ENCODE measurements around the gene AAGAB.

AAGAB gene

DNA sequence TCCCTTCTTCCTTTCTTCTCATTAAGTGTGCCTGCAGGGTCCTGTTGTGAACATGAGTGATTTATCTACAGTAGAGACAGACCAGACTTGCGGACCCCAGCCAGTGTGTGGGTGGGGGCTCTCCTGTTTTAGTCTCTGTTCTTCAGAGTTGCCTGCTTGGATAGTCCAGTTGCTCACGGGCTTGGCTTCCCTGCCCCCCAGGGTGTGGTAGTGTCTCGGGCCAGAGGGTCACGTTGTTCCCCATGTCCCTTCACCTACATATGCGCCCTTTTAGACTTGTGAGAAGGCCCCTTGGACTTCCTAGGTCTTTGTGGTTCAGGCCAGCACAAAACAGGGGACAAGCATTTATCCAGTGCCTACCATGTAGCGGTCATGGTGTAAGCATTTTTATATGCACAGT is 85.8 kb downstream of the AAGAB start:
- Histone ChIP-seq H3K79me2 (ENCODE audit: low read length) (no peaks in the 10 kb centered on the region), H4K20me1 (ENCODE audit: insufficient read depth, low read length) (no peaks in the 10 kb centered on the region), H3K9ac (ENCODE audit: low read length) (no peak overlapping the region), H3K36me3 (replicated peaks; ENCODE audit: insufficient read depth, low read length) (no peaks in the 10 kb centered on the region), H3K27me3 (replicated peaks; ENCODE audit: insufficient read depth, low read length) (no peaks in the 10 kb centered on the region), H2AFZ (ENCODE audit: low read length) (no peak overlapping the region), H3K4me1 (ENCODE audit: low read length) (no peaks in the 10 kb centered on the region), H3K4me3 (ENCODE audit: low read length) (no peak overlapping the region), H3K9me2 (replicated peaks; ENCODE audit: insufficient read depth, low read length) (no peaks in the 10 kb centered on the region), H3F3A (ENCODE audit: insufficient read depth, low read length) (no peaks in the 10 kb centered on the region), H3K27ac (ENCODE audit: low read length) (no peak overlapping the region), H3K4me2 (ENCODE audit: low read depth, low read length) (no peak overlapping the region), H3K9me3 (replicated peaks; ENCODE audit: insufficient read depth, low read length) (no peaks in the 10 kb centered on the region)
- no peak for TF ChIP-seq EZH2 (optimal IDR thresholded peaks at IDR 0.05; ENCODE audit: low read depth, low read length)
- TF ChIP-seq, protein P1, sequence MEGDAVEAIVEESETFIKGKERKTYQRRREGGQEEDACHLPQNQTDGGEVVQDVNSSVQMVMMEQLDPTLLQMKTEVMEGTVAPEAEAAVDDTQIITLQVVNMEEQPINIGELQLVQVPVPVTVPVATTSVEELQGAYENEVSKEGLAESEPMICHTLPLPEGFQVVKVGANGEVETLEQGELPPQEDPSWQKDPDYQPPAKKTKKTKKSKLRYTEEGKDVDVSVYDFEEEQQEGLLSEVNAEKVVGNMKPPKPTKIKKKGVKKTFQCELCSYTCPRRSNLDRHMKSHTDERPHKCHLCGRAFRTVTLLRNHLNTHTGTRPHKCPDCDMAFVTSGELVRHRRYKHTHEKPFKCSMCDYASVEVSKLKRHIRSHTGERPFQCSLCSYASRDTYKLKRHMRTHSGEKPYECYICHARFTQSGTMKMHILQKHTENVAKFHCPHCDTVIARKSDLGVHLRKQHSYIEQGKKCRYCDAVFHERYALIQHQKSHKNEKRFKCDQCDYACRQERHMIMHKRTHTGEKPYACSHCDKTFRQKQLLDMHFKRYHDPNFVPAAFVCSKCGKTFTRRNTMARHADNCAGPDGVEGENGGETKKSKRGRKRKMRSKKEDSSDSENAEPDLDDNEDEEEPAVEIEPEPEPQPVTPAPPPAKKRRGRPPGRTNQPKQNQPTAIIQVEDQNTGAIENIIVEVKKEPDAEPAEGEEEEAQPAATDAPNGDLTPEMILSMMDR (IDR thresholded peaks at IDR 0.05; ENCODE audit: low read length), result no peak
- no peak for TF ChIP-seq EZH2phosphoT487 (IDR thresholded peaks at IDR 0.05; ENCODE audit: low read length)
- DNase-seq, result no peak

DNA sequence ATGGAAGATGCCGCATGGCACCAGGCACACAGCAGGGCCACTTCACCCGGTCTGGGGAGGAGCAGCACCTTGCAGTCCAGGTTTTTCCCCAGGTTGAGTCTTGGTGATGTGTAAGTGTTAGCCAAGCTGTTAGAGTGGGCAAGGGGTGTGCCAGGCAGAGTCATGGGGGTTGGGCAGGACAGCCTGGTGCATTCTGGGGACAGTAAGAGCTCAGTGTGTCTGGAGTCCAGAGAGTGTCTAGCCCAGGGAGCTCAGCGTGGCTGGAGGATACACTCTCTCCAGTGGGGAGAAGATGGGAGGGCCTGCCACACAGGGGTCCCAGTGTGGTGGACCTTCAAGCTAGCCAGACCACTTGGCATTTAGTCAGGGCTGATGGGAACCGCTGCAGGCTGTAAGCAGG is 87.4 kb downstream of the AAGAB start:
- Histone ChIP-seq H3K79me2 (ENCODE audit: low read length) (no peaks in the 10 kb centered on the region), H3K27ac (ENCODE audit: low read length) (no peak overlapping the region), H3K36me3 (replicated peaks; ENCODE audit: insufficient read depth, low read length) (no peaks in the 10 kb centered on the region)

DNA sequence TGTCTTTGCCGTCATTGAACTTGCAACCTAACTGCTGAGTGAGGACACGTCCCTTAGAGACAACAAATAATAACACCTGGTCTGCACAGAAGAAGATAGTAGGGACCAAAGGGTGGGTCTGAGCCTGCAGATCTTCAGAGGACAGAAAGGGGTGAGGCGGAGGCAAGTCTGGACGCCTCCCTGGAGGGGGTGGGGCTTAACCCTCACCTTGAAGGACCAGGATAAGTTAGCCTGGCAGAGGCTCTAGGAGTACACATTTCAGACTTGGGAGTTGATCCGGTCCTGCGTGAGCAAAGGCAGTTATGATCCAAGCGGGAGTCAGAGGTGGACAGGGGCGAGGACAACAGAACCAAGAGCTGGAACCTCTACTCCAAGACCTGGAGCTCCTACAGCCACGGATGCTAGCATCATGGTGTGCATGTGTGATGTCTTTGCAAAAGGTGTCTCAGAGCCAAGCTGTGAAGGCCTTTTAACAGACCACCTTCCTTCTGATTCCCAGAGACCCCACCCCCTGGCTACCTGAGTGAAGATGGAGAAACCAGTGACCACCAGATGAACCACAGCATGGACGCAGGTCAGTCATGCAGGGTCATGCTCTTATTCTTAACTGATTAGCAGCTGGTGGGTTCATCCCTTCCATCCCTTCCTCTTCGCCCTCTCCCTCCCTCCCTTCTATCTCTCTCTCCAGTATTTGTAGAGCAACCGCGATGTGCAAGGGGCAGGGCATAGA is 88.0 kb downstream of the AAGAB start:
- Histone ChIP-seq H3K4me1 (ENCODE audit: low read length) (no peaks in the 10 kb centered on the region), H4K20me1 (ENCODE audit: insufficient read depth, low read length) (no peaks in the 10 kb centered on the region), H2AFZ (ENCODE audit: low read length) (no peak overlapping the region), H3F3A (ENCODE audit: insufficient read depth, low read length) (no peaks in the 10 kb centered on the region), H3K9ac (ENCODE audit: low read length) (no peak overlapping the region), H3K9me2 (replicated peaks; ENCODE audit: insufficient read depth, low read length) (no peaks in the 10 kb centered on the region), H3K9me3 (replicated peaks; ENCODE audit: insufficient read depth, low read length) (no peaks in the 10 kb centered on the region), H3K4me2 (ENCODE audit: low read depth, low read length) (no peak overlapping the region), H3K27me3 (replicated peaks; ENCODE audit: insufficient read depth, low read length) (no peaks in the 10 kb centered on the region), H3K79me2 (ENCODE audit: low read length) (no peaks in the 10 kb centered on the region), H3K27ac (ENCODE audit: low read length) (no peak overlapping the region), H3K4me3 (ENCODE audit: low read length) (no peak overlapping the region), H3K36me3 (replicated peaks; ENCODE audit: insufficient read depth, low read length) (no peaks in the 10 kb centered on the region)
- TF ChIP-seq, protein P1 (IDR thresholded peaks at IDR 0.05; ENCODE audit: low read length), result no peak
- TF ChIP-seq EZH2phosphoT487 (IDR thresholded peaks at IDR 0.05; ENCODE audit: low read length), result no peak
- TF ChIP-seq EZH2 (optimal IDR thresholded peaks at IDR 0.05; ENCODE audit: low read depth, low read length), result no peak
- DNase-seq, result no peak

More for the DNA sequence above, 87.4 kb downstream of the AAGAB start:
- no peaks in the 10 kb centered on the region for H3K9me2 ChIP-seq (replicated peaks; ENCODE audit: insufficient read depth, low read length)
- no peaks in the 10 kb centered on the region for H3K9me3 ChIP-seq (replicated peaks; ENCODE audit: insufficient read depth, low read length)
- no peak overlapping the region for H3K4me3 ChIP-seq (ENCODE audit: low read length)
- H3K27me3 ChIP-seq (replicated peaks; ENCODE audit: insufficient read depth, low read length), result no peaks in the 10 kb centered on the region
- DNase-seq, result no peak
- TF ChIP-seq EZH2phosphoT487 (IDR thresholded peaks at IDR 0.05; ENCODE audit: low read length), result no peak
- TF ChIP-seq, protein P1 (IDR thresholded peaks at IDR 0.05; ENCODE audit: low read length), result no peak
- no peak for TF ChIP-seq EZH2 (optimal IDR thresholded peaks at IDR 0.05; ENCODE audit: low read depth, low read length)
- H2AFZ ChIP-seq (ENCODE audit: low read length), result no peak overlapping the region
- H4K20me1 ChIP-seq (ENCODE audit: insufficient read depth, low read length), result no peaks in the 10 kb centered on the region
- no peak overlapping the region for H3K9ac ChIP-seq (ENCODE audit: low read length)
- no peaks in the 10 kb centered on the region for H3F3A ChIP-seq (ENCODE audit: insufficient read depth, low read length)
- no peaks in the 10 kb centered on the region for H3K4me1 ChIP-seq (ENCODE audit: low read length)
- H3K4me2 ChIP-seq (ENCODE audit: low read depth, low read length), result no peak overlapping the region
